ENCODE results near the gene OVOL3.

Gene OVOL3

GRCh38 chr19:36160821-36161596 lies 50.1 kb downstream of the OVOL3 start:
- no peak for DNase-seq

Measured in amygdala (tissue), 56 donors.